PFSK-1 (cell line): ENCODE results near the gene TTC21B.

ENCODE experiments used
- FOXP2 ChIP-seq: optimal IDR thresholded peaks from 2 replicates; pipeline ENCODE3; 2011; ENCODE audit warnings: borderline replicate concordance, control low read depth, inconsistent platforms; ENCODE audit not compliant: insufficient read depth; ENCODE audit errors: extremely low read length, extremely low read depth
- POLR2AphosphoS5 ChIP-seq: IDR thresholded peaks from 2 replicates; pipeline ENCODE4 v1.6.1; 2012; ENCODE audit warnings: low read depth, mild to moderate bottlenecking, control low read depth, low read length, moderate library complexity
- SIN3A ChIP-seq: IDR thresholded peaks from 2 replicates; pipeline ENCODE4 v1.6.1; 2012; ENCODE audit warnings: mild to moderate bottlenecking, low read length, moderate library complexity, borderline replicate concordance; ENCODE audit not compliant: insufficient read depth
- TAF1 ChIP-seq: IDR thresholded peaks from 2 replicates; pipeline ENCODE4 v1.6.1; 2012; ENCODE audit warnings: low read length, control low read depth, borderline replicate concordance; ENCODE audit not compliant: insufficient read depth
- TF ChIP-seq, protein P1 (sequence below), 2 experiments: IDR thresholded peaks; 2 replicates each; pipeline versions ENCODE4 v1.6.1 to v1.8.0; 2011 to 2012; ENCODE audit warnings: low read depth in 2 of 2, low read length in 2 of 2, control low read depth in 1 of 2, inconsistent platforms in 1 of 2, mild to moderate bottlenecking in 1 of 2, moderate library complexity in 1 of 2; ENCODE audit not compliant: insufficient read depth in 1 of 2

TTC21B gene

DNA sequence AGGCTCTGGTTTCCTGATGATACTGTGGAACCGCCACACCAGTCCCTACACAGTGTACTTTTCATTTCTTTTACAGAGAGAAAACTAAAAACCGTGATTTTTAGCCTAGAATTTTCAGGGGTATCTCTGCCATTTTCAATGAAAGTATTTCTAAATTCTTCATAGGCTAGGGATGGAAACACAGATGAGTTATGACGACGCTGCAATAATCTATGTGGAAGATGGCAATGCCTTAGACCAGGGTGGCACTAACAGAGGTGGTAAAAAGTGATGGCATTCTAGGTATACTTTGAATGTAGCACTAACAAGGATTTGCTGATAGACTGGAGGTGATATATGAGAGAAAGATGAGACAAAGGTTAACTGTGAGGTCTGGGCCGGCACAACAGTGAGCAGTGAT lies 56.5 kb downstream of the TTC21B start:
- TF ChIP-seq POLR2AphosphoS5 (no peak), SIN3A (no peak), TAF1 (no peak), FOXP2 (no peak)
- TF ChIP-seq, protein P1, sequence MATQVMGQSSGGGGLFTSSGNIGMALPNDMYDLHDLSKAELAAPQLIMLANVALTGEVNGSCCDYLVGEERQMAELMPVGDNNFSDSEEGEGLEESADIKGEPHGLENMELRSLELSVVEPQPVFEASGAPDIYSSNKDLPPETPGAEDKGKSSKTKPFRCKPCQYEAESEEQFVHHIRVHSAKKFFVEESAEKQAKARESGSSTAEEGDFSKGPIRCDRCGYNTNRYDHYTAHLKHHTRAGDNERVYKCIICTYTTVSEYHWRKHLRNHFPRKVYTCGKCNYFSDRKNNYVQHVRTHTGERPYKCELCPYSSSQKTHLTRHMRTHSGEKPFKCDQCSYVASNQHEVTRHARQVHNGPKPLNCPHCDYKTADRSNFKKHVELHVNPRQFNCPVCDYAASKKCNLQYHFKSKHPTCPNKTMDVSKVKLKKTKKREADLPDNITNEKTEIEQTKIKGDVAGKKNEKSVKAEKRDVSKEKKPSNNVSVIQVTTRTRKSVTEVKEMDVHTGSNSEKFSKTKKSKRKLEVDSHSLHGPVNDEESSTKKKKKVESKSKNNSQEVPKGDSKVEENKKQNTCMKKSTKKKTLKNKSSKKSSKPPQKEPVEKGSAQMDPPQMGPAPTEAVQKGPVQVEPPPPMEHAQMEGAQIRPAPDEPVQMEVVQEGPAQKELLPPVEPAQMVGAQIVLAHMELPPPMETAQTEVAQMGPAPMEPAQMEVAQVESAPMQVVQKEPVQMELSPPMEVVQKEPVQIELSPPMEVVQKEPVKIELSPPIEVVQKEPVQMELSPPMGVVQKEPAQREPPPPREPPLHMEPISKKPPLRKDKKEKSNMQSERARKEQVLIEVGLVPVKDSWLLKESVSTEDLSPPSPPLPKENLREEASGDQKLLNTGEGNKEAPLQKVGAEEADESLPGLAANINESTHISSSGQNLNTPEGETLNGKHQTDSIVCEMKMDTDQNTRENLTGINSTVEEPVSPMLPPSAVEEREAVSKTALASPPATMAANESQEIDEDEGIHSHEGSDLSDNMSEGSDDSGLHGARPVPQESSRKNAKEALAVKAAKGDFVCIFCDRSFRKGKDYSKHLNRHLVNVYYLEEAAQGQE (IDR thresholded peaks at IDR 0.05; ENCODE audit: insufficient read depth in 1 of 2, low read depth in 2 of 2, low read length in 2 of 2), result no peak

DNA sequence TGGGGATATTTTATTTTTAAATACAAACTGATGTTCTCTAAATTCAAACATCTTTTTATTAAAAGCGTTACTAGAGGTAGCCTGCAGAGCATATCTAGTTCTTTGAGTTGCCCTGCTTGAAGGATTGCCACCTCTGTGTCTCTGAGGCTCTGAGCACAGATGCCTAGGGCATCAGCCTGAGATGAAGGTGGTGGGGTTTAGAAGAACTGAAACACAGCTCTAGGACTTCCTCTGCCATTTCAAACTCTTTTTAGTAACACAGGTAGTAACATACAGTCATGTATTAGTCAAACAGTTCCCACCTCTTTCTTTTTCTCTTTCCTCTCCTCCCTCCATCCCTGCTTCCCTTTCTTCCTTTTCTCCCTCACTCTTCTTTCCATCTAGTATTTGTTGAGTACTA lies 57.6 kb downstream of the TTC21B start:
- TF ChIP-seq POLR2AphosphoS5, result no peak
- no peak for TF ChIP-seq FOXP2
- TF ChIP-seq TAF1, result no peak
- TF ChIP-seq, protein P1 (IDR thresholded peaks at IDR 0.05; ENCODE audit: insufficient read depth in 1 of 2, low read depth in 2 of 2, low read length in 2 of 2), result no peak
- no peak for TF ChIP-seq SIN3A

DNA sequence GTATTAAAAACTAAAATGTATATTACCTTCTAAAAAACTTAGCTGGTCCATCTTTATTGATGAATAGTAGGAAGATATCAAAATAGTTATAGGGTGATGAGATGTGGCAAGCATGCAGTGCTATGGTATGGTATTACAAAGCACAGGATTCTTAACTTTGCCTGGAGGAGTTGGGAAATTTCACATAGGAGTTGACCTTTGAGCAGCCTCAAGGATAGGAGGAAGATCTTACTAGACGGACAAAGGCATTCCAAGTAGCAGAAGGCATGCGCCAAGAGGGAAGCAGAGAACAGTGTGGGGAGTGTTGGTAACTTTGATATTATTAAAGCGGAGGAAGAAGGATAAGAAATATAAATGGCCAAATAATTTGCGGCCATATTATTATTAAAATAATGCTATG lies 60.0 kb downstream of the TTC21B start:
- TF ChIP-seq FOXP2 (no peak), TAF1 (no peak), POLR2AphosphoS5 (no peak), SIN3A (no peak)
- TF ChIP-seq, protein P1 (IDR thresholded peaks at IDR 0.05; ENCODE audit: insufficient read depth in 1 of 2, low read depth in 2 of 2, low read length in 2 of 2), result no peak

DNA sequence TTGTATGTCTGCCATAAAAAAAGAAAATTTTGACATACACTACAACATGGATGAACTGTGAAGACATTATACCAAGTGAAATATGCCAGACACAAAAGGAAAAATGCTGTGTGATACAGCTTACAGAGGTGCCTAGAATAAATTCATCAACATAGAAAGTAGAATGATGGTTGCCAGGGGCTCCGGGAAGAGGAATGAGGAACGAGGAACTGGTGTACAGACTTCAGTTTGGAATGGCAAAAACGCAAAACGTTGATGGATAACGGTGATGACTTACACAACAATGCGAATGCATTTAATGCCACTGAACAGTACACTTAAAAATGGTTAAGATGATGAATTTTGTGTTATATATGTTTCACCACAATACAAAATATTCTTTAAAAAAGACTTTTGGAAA lies 61.0 kb downstream of the TTC21B start:
- no peak for TF ChIP-seq POLR2AphosphoS5
- TF ChIP-seq FOXP2, result no peak

DNA sequence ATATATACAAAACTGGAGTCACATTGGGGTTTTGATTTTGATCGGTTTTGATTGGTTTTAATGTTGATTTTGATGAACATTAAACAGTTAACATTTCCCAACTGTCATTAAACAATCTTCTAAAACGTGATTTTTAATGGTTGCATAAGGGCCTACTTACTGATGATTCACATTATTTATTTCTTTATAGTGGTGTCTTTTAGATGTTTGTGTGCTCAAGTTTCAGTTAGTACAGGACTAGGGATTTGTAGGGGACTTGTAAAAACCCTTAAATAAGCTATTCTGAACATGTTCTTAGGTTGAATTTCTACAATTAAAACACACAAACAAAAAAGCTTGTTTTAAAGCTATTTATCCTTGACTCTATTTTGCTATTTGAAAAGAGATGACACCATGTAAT lies 61.6 kb downstream of the TTC21B start:
- TF ChIP-seq FOXP2, result no peak
- TF ChIP-seq, protein P1 (IDR thresholded peaks at IDR 0.05; ENCODE audit: insufficient read depth in 1 of 2, low read depth in 2 of 2, low read length in 2 of 2), result no peak
- no peak for TF ChIP-seq POLR2AphosphoS5
- no peak for TF ChIP-seq TAF1
- TF ChIP-seq SIN3A, result no peak
